ENCODE data around the gene SQSTM1.

DNA sequence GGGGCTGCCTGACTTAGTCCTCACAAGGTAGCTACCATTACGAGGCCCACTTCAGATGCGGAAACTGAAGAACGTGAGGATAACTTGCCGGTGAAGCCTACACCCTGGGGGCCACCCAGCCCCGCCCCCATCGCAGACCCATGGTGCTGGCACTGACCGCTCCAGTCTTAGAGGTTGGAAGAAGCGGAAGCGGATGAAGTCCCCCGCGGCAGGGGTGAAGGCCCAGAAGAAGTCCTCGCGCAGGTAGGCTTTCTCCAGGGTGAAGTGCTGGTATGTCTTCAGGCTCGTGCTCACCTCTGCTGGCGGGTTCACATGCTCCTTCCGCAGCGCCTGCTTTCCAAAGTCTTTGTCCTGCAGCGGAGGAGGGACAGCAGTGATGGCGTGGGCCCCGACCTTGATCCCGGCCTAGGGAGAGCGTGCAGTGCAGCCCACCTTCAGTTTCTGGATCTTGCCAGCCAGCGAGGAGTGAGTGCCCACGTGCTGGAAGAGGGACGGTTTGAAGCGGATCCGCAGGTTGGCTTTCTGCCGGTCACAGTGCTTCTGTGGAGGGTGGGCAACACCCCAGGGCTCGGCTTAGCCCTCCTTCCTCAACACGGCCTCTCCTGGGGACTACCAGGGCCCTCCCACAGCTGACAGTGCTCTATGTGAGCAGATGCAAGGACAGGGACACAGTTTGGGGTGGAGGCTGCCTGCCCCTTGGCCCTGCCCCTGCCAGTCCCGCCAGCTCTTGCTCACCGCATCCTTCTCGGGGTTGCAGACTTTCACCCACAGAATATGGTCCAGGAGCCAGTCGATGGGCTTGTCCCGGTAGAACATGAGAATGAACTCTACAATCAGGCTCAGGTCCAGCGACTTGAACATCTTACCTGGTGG, 21.7 kb upstream of the SQSTM1 start:
- TF ChIP-seq EZH2 (IDR thresholded peaks at IDR 0.05; ENCODE audit: insufficient read depth, poor library complexity, severe bottlenecking) (no peak), EZH2phosphoT487 (IDR thresholded peaks at IDR 0.05; ENCODE audit: insufficient read depth, low read depth) (no peak)

Measured in GM23248 (cell line).